ENCODE measurements around the gene MTERF2.
A peak's percentile ranks its signal among the peaks of the same experiment; 100 is the strongest.
"Not testable (repeated sequence)": the region's sequence is repeated elsewhere in the genome, so short reads cannot be mapped to it uniquely, and the experiment has no call there.

The MTERF2 gene, protein sequence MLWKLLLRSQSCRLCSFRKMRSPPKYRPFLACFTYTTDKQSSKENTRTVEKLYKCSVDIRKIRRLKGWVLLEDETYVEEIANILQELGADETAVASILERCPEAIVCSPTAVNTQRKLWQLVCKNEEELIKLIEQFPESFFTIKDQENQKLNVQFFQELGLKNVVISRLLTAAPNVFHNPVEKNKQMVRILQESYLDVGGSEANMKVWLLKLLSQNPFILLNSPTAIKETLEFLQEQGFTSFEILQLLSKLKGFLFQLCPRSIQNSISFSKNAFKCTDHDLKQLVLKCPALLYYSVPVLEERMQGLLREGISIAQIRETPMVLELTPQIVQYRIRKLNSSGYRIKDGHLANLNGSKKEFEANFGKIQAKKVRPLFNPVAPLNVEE

DNA sequence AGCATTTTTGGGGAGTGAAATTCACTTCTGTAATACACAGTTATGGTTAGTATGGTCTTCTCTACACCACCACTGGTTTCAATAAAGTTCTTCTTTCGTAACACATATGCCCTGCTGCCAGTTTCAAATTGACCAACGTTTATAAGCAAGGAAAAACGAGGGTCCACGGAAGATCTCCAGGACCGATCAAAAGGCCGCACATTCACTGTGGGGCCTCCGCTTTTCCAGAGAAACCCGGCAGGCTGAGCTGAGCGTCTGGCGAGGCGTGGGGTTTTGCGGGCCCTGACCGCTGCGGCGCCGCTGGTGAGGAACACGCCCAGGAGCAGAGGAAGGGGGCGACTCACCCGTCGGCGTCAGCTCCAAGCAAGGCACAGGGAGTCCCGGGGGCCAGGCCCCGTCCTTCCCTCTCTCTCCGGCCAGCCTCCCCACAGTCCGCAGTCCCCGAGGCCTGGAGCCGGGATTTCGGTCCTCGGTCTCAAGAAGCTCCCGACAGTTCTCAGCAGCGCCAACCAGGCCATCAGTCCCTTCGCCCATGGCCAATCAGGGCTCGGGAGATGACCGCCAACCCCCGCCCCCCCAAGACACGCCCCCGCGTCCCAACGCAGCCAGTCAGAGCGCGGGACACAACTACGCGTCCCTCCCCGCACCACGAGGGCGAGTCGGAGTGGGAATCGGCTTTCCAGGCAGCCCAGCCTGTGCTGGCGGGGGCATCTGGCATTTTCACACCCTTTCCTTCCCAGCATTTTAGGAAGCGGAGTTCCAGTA, at the start of gene MTERF2:
Gene MTERF2 (minus strand): TSS at position 522 of the 765 bp plus-strand sequence. CDS start 8,432 bp downstream, outside the sequence.
- peak; percentile 64 for DNase-seq

DNA sequence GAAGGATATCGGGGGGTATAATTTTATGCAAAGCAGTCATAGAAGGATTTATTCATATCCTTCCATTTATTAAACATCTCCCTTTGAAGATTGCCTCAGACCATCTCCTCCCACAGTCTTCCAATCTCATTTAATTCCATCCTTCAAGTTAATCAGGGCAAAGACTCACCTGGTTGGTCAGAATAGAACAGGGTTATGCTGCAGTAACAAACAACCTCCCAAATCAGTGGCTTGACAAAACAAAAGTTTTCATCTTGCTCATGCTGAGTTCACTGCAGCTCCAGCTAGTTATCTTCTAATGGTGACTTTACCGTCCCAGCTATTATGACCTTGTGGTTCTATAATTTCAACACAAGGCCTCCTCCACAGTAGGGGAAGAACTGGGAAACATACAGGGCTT, 48.8 kb upstream of the MTERF2 start:
- DNase-seq, result no peak

DNA sequence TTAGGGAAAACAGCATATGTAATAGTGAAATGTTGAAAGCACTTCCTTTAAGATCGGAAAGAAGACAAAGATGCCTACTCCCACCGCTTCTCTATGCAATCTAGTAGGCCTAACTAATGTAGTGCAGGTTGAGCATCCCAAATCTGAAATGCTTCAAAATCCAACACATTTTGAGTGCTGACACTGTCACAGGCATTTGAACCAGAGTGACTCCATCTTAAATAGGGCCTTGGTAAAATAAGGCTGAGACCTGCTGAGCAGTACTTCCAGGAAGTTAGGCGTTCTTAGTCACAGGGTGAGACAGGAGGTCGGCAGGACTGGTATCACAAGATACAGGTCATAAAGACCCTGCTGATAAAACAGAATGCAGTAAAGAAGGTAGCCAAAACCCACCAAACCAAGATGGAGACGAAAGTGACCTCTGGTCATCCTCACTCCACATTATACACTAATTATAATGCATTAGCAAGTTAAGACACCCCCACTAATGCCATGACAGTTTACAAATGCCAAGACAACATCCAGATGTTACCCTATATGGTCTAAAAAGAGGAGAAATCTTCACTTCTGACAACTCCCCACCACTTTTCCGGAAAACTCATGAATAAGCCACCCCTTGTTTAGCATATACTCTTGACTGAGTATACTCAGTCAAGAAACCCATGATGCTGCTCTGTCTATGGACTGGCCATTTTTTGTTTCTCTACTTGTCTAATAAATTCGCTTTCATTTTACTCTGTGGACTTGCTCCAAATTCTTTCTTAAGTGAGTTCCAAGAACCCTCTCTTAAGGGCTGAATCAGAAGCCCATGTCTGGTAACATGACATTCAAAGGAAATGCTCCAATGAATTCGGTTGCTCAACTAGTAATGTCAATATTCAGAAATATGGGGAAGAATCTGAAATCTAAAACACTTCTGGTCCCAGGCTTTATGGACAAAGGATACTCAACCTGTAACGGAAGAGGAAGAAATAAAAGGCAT, 47.1 kb upstream of the MTERF2 start:
- DNase-seq, result no peak

DNA sequence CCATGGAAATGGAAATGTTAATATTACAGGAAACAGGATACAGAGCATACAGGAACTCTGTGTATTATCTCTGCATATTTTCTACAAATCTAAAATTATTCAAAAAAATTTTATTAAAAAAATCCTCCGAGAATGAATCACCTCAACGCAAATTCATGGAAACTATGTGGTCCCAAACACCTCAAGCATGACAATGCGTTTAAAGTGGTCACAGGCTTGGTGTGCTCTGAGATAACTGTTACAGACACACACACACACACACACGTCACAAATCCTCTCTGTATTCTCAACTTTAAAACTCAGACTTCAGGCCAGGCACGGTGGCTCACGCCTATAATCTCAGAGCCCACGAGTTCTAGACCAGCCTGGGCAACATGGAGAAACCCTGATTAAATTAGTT, 45.3 kb upstream of the MTERF2 start:
- DNase-seq, result no peak

DNA sequence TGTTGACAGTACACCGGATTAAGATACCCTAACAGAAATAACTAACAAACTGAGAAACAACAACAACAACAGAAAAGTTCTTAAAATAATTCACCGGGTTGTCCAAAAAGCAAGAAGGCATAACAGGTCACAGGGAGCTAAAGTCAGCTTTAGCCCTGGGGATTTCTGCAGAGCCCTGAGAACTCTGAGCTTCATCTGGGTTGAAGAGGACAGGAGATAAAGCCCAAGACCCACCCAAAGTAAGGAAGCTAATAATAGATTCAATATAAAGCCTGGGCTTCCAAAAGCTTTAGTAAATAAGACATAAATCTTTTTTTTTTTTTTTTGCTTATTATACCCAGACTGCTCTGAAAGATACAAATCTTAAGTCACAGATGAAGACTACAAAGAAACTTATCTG, 44.1 kb upstream of the MTERF2 start:
- no peak for DNase-seq

DNA sequence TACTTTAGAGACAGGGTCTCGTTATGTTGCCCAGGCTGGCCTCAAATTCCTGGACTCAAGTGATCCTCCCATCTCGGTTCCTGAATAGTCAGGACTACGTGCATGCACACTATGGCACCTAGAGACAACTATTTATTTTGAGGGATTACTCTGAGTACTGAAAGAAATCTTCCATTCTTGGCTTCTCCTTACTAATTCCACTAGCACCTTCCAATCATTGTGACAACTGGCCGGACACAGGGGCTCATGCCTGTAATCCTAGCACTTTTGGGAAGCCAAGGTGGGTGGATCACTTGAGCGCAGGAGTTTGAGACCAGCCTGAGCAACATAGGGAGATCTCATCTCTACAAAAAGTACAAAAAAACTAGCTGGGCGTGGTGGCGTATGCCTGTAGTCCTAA, 42.1 kb upstream of the MTERF2 start:
- no peak for DNase-seq

DNA sequence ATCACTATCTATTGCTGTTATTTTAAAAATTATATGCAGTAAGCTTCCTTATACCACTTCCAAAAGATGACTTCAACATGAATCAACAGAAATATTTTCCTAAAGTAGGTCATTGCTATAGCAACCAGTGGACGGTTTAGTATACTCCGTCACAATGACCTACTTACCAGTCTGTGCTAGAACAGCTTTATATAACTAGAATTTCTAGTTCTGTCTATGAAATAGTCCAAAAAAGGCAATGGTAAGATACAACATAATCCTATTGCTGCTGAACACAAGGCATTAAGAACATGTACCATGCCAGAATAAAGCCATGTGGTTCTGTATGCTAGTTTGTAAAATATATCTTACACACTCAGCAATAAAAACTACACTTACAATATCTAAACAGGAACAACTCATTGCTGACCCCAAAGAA, 40.7 kb upstream of the MTERF2 start:
- DNase-seq, result no peak

DNA sequence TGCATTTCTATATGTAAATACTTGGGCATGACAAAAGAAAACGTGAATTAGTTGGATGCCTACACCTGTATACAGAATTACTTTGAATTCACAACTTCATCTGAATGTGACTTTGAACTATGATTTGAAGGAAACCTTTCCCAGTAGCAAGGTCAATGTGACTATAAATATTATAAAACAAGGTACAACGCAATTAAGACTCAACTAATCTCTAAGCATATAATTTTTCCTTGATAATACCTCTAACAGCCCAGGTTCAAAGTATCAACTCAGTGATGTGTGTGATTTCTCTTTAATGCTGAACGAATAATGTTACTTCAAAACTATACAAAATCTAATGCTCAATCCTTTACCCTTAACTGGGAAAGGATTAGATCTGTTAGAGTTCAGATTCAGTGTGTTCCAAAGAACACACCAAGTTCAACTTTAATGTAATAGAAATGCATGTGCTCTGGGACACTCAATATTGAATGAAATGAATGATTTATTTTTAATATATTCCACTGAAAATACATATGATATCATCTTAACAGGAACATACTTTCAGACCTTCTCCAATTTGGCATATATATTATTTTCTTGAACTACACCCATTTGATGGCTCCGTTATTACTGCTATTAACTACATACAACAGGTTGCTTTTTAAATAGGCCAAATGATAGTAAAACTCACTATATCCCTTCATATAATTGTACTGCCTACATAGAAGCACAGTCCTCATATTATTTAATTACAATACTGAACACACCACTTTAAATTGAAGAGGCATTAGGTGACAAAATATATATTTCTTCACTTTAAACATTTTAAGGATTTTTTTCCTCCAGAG, 40.1 kb upstream of the MTERF2 start:
- DNase-seq, result no peak

DNA sequence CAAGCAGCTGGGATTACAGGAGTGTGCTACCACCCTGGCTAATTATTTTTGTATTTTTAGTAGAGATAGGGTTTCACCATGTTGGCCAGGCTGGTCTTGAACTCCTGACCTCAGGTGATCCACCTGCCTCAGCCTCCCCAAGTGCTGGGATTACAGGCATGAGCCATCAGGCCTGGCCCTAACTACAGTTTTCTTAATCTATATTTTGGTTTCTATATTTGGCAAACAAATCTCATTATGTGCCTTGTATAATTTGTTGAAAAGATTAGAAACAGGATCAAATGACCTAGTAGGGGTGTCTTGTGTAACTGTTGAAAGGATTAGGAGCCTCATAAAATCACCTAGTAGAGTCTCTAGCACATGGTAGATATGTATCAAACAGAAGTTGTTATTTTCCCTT, 39.4 kb upstream of the MTERF2 start:
- DNase-seq, result not testable (repeated sequence)

DNA sequence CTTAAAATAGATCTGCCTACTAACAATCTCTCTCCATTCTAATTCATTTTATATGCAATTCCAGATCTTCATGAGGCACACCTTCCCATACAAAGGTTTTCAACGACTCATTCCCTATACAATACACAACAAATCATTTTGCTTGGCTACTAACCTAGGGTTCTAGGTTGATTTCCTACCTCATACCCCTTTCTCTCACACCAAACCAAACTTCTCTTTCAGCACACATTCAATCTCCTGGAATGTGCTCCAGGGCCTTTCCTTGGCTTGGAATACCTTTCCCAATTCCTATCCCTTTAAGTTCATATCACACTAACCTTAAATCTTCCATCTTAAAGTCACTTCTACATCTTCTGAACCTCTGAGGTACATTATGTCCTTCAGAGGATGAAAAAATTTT, 38.7 kb upstream of the MTERF2 start:
- no peak for DNase-seq

DNA sequence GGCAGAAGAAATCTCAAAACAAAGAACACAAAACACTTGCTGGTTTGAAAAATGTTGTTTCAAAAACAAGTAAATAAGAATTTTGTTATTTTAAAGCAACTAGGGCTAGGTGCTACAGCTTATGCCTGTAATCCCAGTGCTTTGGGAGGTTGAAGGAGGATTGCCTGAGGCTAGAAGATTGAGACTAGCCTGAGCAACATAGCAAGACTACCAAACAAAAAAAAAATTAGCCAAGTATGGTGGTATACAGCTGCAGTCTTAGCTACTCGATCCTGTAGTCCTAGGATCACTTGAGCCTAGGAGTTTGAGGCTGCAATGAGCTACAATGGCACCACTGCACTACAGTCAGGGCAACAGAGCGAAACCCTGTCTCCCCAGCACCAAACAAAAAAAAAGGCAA, 32.6 kb upstream of the MTERF2 start:
- no peak for DNase-seq

DNA sequence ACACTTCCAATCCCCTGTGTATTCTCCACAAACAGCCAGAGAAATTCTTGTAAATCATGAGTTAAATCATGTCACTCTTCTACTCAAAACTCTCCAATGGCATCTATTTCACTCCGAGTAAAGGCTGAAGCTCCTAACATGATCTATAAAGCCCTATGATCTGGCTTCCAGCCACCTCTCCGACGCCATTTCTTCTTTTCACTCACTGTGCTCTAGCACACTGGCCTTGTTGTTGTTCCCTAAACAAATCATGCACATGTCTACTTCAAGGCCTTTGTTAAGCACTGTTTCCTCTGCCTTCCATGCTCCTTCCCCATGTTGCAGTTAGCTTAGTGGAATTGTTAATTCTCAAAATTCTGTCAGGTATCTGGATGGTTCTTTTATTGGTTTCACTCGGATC, 30.1 kb upstream of the MTERF2 start:
- DNase-seq, result no peak

DNA sequence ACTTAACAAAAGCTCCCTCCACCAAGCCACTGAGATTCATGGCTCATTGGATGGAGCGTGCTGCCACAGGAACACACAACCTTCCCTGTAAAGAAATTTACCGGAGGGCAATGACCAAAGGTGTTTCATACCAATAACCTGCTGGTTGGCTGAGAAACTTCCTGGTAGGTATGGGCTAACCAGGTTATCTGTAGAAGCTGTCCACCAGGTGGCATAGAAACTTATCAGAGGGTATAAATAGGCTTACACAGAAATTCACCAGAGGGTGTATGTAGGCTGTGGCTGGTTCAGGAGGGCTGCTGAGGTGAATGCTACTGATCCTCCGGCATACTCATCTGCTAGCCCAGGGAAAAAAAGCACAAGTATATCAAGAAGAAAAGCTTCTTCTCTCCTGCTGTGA, 27.1 kb upstream of the MTERF2 start:
- no peak for DNase-seq

DNA sequence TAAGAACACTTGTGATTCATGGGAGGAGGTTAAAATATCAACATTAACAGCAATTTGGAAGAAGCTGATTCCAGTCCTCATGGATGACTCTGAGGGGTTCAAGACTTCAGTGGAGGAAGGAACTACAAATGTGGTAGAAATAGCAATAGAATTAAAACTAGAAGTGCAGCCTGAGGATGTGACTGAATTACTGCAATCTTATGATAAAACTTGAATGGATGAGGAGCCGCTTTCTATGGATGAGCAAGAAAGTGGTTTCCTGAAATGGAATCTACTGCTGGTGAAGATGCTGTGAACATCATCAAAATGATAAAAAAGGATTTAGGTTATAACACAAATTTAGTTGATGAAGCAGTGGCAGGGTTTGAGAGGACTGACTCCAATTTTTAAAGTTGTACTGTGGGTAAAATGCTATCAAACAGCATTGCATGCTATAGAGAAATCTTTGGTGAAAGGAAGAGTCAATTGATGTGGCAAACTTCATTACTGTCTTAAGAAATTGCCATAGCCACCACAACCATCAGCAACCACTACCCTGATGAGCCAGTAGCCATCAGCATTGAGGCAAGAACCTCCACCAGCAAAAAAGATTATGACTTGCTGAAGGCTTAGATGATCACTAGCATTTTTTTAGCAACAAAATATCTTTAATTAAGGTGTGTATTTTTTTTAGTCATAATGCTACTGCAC, 25.9 kb upstream of the MTERF2 start:
- no peak for DNase-seq

DNA sequence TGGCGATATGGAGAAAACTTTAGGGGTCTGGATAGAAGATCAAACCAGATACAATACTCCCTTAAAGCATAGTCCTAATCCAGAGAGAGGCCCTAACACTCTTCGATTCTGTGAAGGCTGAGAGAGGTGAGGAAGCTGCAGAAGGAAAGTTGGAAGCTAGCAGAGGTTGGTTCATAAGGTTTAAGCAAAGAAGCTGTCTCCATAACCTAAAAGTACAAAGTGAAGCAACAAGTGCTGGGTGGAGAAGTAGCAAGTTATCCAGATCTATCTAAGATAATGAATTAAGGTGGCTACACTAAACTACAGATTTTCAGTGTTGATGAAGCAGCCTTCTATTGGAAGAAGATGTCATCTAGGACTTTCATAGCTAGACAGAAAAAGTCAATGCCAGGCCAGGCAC, 24.6 kb upstream of the MTERF2 start:
- no peak for DNase-seq

DNA sequence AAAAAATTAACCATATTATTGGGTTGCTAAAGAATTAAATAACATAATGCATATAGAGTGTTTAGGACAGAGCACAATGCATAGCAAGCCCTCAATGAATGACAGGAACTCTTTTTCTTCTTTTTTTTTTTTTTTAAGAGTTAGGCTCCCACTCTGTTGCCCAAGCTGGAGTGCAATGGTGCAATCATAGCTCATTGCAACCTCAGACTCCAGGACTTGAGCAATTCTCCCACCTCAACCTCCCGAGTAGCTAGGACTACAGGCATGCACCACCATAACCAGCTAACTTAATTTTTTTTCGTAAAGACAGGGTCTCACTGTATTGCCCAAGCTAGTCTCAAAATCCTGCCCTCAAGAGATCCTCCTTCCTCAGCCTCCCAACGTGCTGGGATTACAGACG, 20.5 kb upstream of the MTERF2 start:
- DNase-seq, result no peak

DNA sequence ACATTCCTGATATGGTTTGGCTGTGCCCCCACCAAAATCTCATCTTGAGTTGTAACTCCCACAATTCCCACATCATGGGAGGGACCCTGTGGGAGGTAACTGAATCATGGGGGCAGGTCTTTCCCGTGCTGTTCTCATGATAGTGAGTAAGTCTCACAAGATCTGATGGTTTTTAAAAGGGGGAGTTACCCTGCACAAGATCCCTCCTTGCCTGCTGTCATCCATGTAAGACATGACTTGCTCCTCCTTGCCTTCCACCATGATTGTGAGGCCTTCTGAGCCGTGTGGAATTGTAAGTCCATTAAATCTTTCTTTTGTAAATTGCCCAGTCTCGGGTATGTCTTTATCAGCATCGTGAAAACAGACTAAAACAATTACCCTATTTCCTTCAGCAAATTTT, 15.7 kb upstream of the MTERF2 start:
- not testable (repeated sequence) for DNase-seq

DNA sequence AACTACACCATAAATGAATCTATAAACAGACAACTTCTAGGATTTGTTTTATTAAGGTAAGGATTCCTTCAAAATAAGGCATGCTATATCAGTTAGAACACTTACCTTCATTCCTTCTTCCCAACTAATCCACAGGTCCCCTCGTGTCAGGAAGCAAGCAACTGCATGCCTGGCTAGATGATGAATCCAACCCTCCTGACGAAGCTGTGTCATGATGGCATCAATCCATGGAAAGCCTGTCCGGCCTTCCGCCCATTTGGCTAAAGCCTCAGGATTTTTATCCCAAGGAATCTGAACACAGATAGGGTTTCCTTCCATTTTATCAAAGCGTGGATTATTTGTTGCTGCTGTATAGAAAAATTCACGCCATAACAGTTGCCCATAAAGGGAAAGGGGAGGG, 12.5 kb upstream of the MTERF2 start:
- no peak for DNase-seq

DNA sequence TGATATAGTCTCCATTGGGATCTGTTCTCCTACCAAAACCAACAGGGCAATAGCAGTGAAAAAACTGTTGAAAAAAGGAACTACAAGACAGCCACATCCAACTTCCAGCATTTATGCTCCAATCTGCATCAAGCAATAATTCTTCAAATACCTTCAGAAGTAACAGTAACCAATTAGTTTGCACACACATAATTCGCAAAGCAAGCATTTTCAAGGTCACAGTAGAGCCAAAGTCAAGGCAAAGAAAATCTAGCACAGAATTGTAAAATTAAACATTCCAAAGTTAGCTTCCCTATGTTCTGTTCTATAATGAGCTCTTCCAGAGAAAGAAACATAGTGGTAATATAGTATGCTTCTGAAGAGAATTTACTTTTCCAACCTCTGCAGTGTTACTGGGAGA, 11.0 kb upstream of the MTERF2 start:
- no peak for DNase-seq

DNA sequence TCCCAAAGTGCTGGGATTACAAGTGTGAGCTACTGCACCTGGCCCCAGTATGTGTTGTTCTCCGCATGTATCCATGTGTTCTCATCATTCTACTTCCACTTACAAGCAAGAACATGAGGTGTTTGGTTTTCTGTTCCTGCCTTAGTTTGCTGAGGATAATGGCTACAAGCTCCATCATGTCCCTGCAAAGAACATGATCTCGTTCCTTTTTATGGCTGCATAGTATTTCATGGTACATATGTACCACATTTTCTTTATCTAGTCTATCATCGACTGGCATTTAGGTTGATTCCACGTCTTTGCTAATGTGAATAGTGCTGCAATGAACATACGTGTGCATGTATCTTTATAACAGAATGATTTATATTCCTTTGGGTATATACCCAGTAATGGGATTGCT, 9.2 kb upstream of the MTERF2 start:
- DNase-seq, result not testable (repeated sequence)

DNA sequence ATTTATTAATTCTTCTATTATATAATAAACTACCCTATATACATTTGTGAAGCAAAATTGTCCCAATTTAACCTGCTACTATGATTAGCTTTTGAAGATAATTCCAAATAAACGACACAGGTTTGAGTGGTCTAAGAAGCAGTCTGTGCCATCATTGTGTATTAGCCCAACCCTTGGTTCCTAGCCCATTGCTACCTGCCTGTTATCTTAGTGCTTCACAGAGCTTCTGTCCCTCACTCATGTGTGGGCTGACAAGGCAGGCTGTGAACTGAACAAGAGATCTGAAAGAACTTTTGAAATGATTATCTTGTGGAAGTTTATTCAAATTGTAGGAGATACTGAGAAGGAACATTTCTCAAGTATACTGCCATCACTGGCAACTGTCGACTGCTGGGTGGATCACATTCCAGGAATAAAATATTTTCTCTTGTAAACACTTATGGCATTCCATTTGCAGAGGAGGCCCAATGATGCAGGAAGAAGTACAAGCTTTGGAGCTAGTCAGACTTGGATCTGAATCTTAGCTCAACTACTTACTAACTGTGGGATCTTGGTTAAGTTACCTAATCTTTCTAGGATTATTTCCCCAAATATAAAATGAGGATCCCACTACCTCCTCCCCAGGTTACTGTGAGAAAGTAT, 7.8 kb upstream of the MTERF2 start:
- DNase-seq, result no peak
